ENCODE measurements around the gene MYORG.

DNA sequence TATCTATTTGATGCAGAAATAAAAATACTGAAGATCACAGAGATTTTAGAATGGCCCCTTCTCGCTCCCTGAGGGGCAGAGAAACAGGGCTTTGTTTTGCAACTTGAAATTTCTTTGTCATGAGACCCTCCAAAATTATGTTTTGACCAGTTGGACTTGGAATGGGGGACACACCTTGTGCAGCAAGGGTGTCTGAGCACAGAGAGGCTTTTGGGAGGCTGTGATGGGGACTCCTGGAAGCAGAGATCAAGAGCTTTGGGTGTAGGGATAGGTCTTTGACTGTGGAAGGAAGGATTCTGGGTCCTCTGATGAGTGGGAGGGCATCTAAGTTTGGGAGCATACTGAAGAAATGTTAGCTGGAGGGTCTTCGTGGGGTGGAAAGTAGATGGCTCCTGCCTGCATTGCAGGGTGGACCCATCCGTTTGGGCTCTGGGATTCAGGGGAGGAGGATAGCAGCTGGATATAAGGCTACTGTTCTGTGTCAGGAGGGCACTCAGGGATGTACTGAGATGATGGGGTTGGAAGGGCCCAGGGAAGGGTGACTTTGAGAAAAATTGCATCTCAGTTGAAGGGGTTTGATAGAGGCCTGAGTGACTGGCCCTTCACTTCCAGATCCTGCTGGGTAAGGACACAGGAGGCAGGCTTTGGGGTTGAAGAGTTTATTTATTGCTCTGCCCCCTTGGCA is 1.8 kb upstream of the MYORG start:
- TF ChIP-seq, protein P1, sequence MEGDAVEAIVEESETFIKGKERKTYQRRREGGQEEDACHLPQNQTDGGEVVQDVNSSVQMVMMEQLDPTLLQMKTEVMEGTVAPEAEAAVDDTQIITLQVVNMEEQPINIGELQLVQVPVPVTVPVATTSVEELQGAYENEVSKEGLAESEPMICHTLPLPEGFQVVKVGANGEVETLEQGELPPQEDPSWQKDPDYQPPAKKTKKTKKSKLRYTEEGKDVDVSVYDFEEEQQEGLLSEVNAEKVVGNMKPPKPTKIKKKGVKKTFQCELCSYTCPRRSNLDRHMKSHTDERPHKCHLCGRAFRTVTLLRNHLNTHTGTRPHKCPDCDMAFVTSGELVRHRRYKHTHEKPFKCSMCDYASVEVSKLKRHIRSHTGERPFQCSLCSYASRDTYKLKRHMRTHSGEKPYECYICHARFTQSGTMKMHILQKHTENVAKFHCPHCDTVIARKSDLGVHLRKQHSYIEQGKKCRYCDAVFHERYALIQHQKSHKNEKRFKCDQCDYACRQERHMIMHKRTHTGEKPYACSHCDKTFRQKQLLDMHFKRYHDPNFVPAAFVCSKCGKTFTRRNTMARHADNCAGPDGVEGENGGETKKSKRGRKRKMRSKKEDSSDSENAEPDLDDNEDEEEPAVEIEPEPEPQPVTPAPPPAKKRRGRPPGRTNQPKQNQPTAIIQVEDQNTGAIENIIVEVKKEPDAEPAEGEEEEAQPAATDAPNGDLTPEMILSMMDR (IDR thresholded peaks at IDR 0.05; ENCODE audit: low read depth, low read length, missing input control), result no peak
- TF ChIP-seq, protein P2, sequence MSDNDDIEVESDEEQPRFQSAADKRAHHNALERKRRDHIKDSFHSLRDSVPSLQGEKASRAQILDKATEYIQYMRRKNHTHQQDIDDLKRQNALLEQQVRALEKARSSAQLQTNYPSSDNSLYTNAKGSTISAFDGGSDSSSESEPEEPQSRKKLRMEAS (IDR thresholded peaks at IDR 0.05), result no peak
- TF ChIP-seq HNF4G (IDR thresholded peaks at IDR 0.05) (no peak), RAD21 (IDR thresholded peaks at IDR 0.05) (no peak), GABPA (IDR thresholded peaks at IDR 0.05 in 1 of 2, conservative IDR thresholded peaks at IDR 0.05 in 1 of 2) (no peak), YY1 (IDR thresholded peaks at IDR 0.05) (no peak), TAF1 (conservative IDR thresholded peaks at IDR 0.05) (no peak), EGR1 (IDR thresholded peaks at IDR 0.05; ENCODE audit: low read depth in 2 of 2) (no peak)
- TF ChIP-seq, protein P3, sequence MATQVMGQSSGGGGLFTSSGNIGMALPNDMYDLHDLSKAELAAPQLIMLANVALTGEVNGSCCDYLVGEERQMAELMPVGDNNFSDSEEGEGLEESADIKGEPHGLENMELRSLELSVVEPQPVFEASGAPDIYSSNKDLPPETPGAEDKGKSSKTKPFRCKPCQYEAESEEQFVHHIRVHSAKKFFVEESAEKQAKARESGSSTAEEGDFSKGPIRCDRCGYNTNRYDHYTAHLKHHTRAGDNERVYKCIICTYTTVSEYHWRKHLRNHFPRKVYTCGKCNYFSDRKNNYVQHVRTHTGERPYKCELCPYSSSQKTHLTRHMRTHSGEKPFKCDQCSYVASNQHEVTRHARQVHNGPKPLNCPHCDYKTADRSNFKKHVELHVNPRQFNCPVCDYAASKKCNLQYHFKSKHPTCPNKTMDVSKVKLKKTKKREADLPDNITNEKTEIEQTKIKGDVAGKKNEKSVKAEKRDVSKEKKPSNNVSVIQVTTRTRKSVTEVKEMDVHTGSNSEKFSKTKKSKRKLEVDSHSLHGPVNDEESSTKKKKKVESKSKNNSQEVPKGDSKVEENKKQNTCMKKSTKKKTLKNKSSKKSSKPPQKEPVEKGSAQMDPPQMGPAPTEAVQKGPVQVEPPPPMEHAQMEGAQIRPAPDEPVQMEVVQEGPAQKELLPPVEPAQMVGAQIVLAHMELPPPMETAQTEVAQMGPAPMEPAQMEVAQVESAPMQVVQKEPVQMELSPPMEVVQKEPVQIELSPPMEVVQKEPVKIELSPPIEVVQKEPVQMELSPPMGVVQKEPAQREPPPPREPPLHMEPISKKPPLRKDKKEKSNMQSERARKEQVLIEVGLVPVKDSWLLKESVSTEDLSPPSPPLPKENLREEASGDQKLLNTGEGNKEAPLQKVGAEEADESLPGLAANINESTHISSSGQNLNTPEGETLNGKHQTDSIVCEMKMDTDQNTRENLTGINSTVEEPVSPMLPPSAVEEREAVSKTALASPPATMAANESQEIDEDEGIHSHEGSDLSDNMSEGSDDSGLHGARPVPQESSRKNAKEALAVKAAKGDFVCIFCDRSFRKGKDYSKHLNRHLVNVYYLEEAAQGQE (IDR thresholded peaks at IDR 0.05), result no peak
- TF ChIP-seq, protein P4, sequence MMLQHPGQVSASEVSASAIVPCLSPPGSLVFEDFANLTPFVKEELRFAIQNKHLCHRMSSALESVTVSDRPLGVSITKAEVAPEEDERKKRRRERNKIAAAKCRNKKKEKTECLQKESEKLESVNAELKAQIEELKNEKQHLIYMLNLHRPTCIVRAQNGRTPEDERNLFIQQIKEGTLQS (IDR thresholded peaks at IDR 0.05), result no peak

All from liver (tissue), 3 donors.